Activated CD8-positive, alpha-beta memory T cell treated with anti-CD3 and anti-CD28 coated beads, Interleukin-2, amount 50 U/mL, for 24 hours (primary cell): Measurements from ENCODE around the gene SKAP2.

Experiments
- DNase-seq: peaks from one replicate; pipeline ENCODE4 v3.0.0-alpha.2; 2020; ENCODE audit errors: extremely low read depth

SKAP2 gene

DNA sequence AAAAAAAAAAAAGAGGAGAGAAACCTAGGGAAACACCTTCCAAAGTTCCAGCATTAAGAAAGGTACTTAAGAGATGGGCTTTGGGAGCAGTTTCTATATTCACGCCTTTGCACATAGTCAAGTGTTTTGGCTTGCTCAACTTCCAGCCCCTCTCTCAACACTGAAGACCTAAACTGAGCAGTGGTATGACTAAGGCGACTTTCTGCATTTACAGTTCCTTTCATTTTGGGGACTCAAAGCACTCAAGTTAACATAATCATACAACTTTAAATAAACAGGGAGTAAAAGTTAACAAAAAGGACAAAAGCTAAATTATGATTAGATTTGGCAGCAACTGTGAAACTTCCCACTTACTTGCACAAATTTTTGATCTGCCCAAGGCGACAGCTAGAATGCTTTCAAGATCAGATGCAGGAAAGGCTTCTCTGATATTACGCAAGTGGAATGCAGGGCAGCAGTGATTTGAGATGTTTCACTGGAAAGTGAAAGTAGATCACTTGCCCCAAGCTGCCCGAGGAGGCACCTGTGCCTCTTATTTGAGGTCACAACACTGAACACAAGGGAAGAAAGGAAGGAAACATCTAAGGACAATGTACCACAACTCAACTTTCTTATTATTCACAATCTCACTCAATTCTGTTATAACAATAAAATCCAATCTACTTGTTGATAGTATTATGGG lies 199.5 kb downstream of the SKAP2 start:
- no peak for DNase-seq

DNA sequence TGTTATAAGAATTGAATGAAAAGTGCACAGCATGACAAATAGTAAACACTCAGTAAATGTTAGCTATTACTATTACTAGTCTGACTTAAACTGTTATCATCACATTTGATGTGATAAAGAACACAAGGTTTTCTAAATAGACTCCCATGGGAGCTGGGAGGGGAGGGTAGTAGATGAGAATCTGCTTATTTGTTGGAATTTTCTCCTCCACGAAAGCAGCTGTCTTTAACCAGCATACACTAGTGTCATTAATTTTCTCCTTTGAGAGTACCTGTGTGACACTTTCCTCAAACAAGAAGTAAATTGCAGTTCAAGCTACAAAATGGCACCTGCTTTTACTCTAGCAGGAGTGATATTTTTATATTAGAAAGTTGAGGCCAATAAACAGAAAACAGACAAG lies 200.1 kb downstream of the SKAP2 start:
- DNase-seq: no peak

- DNase-seq: no peak
Measured at GRCh38 chr7:26663874-26664273, 200.5 kb downstream of the SKAP2 start.

GRCh38 chr7:26662646-26663045 lies 201.7 kb downstream of the SKAP2 start:
- no peak for DNase-seq

DNA sequence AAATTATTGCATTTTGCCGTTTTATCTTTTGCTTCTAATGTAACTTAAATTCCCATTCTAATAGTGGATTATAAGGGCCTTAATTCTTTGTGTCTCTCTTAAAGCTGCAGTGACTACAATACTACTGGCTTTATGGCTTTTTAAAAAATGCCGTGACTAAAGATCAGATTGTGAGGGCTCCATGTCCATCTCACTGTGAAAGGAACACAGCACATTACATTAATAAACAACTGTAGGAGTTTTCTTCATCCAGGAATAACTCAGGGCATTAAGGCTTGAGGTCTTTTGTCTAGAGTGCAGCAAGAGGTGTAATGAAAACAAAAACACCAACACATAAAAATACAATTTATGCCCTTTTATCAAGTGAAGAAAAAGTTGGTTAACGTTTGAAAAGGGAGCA lies 205.3 kb downstream of the SKAP2 start:
- no peak for DNase-seq

DNA sequence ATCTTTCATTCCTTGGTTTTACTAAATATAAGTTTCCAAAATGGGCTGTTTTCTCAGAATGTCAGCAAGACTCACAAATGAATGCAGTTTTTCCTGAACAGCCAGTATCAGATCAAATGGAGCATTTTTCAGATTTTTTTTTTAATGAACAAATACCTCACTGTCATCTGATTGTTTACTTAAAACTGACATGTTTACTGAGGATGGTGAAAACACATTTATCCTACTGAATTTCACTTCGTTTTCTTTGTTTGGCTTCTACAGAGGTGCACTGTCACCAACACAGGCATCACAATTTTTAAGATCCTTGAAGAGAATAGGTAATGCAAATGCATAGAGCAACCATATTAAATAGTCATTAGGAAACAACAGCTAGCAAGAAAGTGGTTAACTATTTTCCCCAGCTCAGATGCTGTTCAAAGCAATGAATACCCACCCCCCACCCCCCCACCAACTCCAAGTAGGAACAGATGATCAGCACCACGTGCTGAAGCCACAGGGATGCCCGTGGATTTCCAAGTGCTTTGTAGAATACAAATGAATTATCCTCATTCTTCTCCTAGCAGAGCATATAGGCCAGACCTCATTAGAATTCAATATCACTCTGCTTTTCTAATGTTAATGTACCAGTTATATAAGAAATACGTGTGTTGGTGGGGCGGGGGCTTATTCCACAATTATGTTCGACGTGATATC lies 205.9 kb downstream of the SKAP2 start:
- no peak for DNase-seq

DNA sequence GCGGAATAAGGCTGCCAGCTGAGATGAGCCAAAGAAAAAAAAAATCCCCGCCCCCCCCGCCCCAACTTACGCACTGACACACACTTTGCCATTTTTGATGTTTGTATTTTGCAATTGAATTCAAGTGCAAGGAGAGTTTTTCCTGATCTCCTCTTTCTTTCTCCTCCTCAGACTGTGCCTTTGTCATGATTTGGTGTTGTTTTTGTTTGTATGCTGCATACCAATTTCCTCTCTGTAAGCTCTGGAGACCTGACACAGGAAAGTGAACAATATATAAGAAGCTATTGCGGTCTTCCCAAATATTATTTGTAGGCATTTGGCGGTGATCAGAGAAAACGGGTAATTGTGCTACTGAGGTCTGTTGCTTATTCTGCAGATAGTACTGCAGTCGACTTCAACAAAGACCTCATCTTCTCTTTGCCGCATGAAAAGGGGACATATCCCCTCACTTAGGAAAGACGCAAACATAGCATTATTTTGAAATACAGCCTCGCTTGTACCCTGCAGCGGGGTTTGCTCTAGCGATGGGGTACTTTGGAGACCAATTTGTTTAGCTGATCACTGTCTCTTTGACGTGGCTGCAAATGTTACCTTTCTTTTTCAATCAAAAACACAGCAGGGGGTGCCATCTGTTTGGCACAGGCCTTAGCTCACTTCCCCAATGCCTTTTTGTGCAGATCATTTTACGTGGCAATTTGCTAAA lies 206.6 kb downstream of the SKAP2 start:
- DNase-seq: no peak

DNA sequence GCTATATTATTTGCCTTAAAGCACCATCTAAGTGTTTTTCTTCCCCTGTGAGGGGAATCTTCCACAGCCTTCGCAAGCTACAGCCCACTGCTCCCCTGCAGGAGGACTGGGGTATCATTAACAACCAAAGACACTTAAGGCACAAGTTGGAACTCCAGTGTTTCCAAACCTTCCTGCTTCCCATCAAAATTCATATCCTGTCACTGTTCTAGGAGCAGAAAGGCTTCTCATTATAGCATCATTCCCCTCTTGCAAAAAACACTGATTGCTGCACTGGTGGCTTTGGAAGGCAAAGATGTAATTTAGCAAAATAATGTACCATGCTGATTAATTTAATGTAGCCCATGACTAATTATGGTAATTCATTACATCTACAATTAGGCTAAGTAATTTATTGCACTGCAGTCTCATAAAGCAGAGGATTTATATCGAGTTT lies 207.2 kb downstream of the SKAP2 start:
- no peak for DNase-seq

GRCh38 chr7:26656735-26657134 lies 207.7 kb downstream of the SKAP2 start:
- DNase-seq: no peak

DNA sequence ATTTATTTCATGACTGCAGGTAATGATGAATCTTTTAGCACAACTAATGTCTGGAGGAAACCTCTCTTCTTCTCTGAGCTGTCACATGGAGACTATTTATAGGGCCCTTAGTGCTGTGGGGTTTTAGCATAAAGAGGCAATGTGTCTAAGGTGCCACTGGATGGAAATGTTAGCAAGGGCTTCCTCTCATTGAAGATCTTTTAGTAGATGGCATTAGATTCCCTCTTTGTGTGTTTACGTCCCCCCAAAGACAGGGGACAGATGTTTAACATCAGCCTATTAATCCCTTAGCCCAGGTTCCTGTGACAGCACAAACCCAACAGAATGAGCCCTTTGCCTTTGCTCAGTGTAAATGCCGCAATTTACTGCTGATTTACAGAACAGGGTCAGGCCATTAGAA lies 208.6 kb downstream of the SKAP2 start:
- no peak for DNase-seq

DNA sequence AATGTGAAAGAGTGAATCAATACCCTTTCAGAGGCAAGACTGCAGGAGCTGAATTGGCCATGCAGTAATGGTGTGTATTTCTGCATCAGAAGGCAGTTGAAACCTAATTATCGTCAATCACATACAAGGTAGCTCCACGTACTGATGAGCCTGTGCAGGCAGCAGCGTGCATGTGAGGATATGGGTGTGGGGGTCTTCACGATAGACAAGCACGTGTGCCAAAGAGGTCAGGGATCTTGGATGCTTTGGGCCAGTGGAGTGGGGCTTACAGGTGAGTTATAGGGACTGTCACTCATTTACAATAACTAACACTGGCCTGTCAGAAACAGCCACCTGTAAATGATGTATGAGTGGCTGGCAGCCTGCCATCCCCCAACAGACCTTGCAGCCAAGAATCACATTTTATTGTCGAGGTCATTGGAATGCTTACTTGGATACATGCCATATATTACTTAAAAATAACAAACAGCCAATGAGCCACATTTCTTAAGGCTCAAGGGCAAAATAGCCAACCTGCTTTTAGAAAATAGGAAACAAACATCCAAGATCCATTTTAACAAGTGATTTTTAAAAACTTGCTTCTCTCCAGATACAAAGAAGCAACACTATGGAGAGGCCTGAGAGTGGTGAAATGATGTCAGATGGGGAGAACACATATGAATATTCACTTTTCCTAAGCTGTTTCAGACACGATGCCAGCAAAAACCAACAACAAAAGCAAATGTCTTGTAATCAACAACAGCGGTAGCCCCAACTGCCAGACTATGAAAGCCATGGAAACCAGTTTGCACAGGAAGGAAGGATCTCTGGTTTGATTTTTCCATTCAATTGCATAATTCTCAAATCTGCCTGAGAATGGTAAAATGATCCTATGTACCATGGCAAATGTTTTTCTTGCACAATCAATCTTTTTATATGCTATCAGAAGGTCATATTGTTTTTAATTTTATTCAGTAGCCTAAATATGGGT lies 210.7 kb downstream of the SKAP2 start:
- no peak for DNase-seq

DNA sequence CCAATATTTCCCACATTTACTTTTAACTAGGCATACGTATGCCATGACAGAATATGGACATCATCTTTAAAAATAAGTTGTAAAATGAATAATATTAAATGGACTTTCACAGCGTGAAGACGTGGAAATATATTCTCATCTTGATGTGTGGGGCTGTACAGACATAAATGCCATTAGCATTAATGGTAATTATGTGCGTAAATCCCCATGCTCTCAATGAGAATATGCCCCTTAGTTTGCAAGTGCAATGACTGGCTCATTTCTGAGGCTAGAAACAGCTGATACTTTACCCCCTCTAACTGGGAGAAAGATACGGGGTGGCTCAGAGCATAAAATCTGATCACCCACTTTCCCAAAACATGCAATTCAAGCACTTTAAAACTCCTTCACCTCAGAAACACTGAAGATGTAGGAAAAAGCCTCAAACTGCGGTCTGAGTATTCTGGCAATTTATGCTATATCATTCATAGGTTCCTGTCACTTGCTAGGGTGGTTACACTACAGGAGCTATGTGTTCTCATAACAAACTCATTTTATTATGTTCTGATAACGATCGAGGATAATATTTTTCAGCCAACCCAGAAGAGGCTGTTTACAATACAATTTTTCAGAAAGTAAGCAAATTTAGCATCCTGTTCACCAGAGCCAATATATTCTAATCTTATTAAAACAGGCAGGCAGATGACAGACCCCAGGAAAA lies 211.8 kb downstream of the SKAP2 start:
- no peak for DNase-seq

- no peak for DNase-seq
Measured at GRCh38 chr7:26650103-26650502, 214.3 kb downstream of the SKAP2 start.

DNA sequence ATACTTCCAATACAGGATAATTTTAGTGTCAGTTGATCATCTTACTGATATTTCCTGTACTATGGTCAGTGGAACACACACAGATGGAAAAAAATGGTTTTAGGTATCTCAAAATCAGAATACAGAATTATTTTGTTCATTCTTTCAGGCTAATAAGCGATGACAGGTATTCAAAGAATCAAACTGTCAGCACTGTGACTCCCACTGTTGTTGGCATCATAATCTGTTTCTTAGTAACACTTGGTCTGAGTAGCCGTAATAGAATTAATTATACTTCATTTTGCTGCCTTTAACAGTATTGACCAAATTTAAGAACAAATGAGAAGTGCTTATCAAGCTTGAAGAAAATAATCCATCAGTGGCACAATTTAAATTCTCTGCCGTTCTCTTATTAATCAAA lies 215.0 kb downstream of the SKAP2 start:
- DNase-seq: no peak

DNA sequence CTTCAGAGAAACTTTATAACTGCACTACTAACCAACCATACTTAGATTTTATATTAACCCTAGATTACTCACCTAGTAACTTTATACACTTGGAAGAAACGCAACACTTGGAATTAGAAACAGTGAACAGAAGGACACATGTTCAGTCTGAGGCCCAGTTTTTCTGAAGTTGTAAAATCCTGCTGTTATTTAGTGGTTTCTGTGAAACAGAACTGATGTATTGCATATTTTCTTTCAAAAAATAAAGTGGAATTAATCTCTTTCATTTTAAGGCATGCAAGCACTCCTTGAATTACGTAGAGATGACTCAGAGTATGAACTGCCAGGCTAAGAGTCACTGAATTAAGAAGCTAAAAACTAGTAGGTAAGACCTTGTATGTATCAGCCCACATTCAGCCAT lies 215.8 kb downstream of the SKAP2 start:
- no peak for DNase-seq

DNA sequence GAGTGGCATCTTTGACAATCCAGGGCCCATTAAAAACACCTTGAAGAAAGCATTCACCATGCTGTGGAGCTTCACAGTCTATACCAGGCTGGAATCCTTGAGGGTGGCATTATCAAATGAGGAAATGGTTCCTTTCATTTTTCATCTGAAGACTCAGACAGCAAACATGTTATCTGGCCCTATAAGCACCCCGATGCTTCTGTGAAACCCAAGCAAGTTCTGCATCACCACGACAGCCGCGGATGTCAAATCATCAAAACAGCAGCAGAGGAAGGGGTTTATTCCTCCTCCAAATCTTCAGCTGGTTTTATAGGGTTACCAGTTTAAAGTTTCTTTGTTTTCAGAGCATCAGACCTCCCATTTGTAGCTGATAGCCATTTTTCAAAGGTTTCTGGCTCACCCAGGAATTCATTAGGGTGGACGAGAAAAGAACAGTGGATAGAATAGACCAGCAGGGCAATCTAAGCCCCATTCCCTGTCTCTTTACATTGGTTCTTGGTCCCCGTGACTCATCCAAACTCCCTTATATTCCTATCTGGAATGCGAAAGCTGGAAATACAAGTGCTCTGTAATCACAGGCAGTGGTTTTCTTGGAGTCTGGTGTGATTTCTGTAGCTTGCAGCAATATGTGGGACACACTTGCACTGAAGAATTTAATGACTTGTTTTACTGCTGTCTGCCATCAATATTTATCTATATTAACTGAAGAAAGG lies 217.9 kb downstream of the SKAP2 start:
- no peak for DNase-seq

- DNase-seq: no peak
Measured at GRCh38 chr7:26645121-26645520, 219.3 kb downstream of the SKAP2 start.

DNA sequence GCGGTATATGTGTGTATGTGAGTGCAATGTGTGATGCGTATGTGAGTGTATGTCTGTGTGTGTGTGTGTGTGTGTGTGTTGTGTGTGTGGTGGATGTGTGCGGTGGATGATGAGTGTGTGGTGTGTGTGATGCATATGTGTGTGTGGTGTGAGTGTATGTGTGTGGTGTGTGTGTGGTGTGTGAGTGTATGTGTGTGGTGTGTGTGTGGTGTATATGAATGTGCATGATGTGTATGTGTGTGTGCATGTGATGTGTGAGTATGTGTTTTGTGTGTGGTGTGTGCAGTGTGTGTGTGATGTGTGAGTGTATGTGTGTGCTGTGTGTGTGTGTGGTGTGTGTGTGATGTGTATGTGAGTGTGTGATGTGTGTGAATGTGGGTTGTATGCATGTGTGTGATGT lies 222.0 kb downstream of the SKAP2 start:
- DNase-seq: no peak

DNA sequence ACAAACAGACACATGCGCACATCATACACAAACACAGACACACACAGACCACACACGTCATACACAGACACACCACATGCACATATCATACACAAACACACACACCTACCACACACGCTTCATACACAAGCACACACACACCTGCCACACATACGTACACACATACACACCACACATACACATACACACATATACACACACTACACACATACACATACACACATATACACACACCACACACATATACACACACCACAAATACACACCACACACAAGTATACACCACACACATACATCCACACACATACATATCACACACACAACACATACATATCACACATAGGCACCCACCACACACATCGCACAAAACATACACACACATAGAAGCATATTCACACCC lies 224.7 kb downstream of the SKAP2 start:
- no peak for DNase-seq

GRCh38 chr7:26639111-26639510 lies 225.3 kb downstream of the SKAP2 start:
- DNase-seq: no peak

GRCh38 chr7:26638140-26638539 lies 226.2 kb downstream of the SKAP2 start:
- DNase-seq: no peak
